K562 (cell line): Measurements from ENCODE around the gene CTDSPL. TPM values are rescaled to one million over a fixed set of nuclear protein-coding genes. Genes with fewer than 3 reads are reported as not detected.
A peak's percentile ranks its signal among the peaks of the same experiment; 100 is the strongest.

ENCODE experiments used
- ATF7 ChIP-seq: fragments of 450-650 bp; IDR thresholded peaks from 2 replicates; pipeline ENCODE4 v1.7.1; 2014; ENCODE audit warnings: mild to moderate bottlenecking, moderate library complexity
- BCOR ChIP-seq: fragments of 450-650 bp; IDR thresholded peaks from 2 replicates; pipeline ENCODE4 v1.6.1; 2016
- DLX4 ChIP-seq: fragments of 250-450 bp; sonication (Bioruptor Pico); IDR thresholded peaks from 2 replicates; pipeline ENCODE4 v1.6.1; 2021; ENCODE audit warnings: mild to moderate bottlenecking
- ETS1 ChIP-seq: conservative IDR thresholded peaks from 2 replicates; pipeline ENCODE4 v1.6.1; 2011; ENCODE audit warnings: low read depth, mild to moderate bottlenecking, low read length; ENCODE audit not compliant: control insufficient read depth
- ETV5 ChIP-seq: sonication (generic); formaldehyde crosslinking; IDR thresholded peaks from 2 replicates; pipeline ENCODE4 v1.4.0; 2020; ENCODE audit warnings: low read depth, mild to moderate bottlenecking, missing genetic modification reagents
- HLTF ChIP-seq: fragments of 450-650 bp; IDR thresholded peaks from 2 replicates; pipeline ENCODE4 v1.6.1; 2016
- HMG20B ChIP-seq: fragments of 250-450 bp; sonication (Bioruptor Pico); IDR thresholded peaks from 2 replicates; pipeline ENCODE4 v1.5.0; 2021; ENCODE audit warnings: mild to moderate bottlenecking
- KLF10 ChIP-seq: fragments of 250-450 bp; sonication (Bioruptor Pico); IDR thresholded peaks from 2 replicates; pipeline ENCODE4 v1.6.1; 2021; ENCODE audit warnings: matching md5 sums
- PCBP1 ChIP-seq: fragments of 200-400 bp; formaldehyde crosslinking; IDR thresholded peaks from 2 replicates; pipeline ENCODE4 v1.6.1; 2018; ENCODE audit warnings: mild to moderate bottlenecking, low read depth, low read length; ENCODE audit not compliant: poor library complexity, severe bottlenecking
- PHF8 ChIP-seq: fragments of 200-600 bp; sonication (generic); IDR thresholded peaks from 2 replicates; pipeline ENCODE4 v1.6.1; 2012; ENCODE audit warnings: mixed run types, mild to moderate bottlenecking, inconsistent platforms, low read length, moderate library complexity, borderline replicate concordance
- RCOR1 ChIP-seq, 2 experiments: IDR thresholded peaks; 2 replicates each; pipeline ENCODE4 v1.6.1; 2012; ENCODE audit warnings: low read depth in 2 of 2, low read length in 2 of 2, borderline replicate concordance in 1 of 2, improper control_type of control experiment in 1 of 2
- RFX7 ChIP-seq: fragments of 250-450 bp; sonication (Bioruptor Pico); IDR thresholded peaks from 2 replicates; pipeline ENCODE4 v1.5.1; 2021; ENCODE audit warnings: mild to moderate bottlenecking
- SMAD1 ChIP-seq: fragments of 150-350 bp; IDR thresholded peaks from 2 replicates; pipeline ENCODE4 v1.6.1; 2014; ENCODE audit warnings: low read length, low read depth; ENCODE audit not compliant: partially characterized antibody
- SP1 ChIP-seq: sonication (generic); formaldehyde crosslinking; IDR thresholded peaks from 2 replicates; pipeline ENCODE4 v1.8.1; 2022; ENCODE audit warnings: mild to moderate bottlenecking, missing genetic modification reagents
- SRF ChIP-seq, 2 experiments: fragments of 250-450, 450-650 bp in 1 of 2; sonication (Bioruptor Pico) in 1 of 2; sonication (generic) in 1 of 2; formaldehyde crosslinking; IDR thresholded peaks; 2 replicates each; pipeline versions ENCODE4 v1.5.0 to v1.5.1; 2020 to 2022; ENCODE audit warnings: mild to moderate bottlenecking in 1 of 2, missing genetic modification reagents in 1 of 2
- STAT5B ChIP-seq: fragments of 250-450 bp; sonication (Bioruptor Pico); IDR thresholded peaks from 2 replicates; pipeline ENCODE4 v1.8.0; 2021; ENCODE audit warnings: mild to moderate bottlenecking, inconsistent platforms
- TAF7 ChIP-seq: fragments of 450-650 bp; IDR thresholded peaks from 2 replicates; pipeline ENCODE4 v1.6.1; 2016; ENCODE audit warnings: missing genetic modification characterization, missing compliant biosample characterization
- TFAM ChIP-seq: fragments of 250-450 bp; sonication (Bioruptor Pico); conservative IDR thresholded peaks from 2 replicates; pipeline ENCODE4 v1.5.0; 2021; ENCODE audit warnings: mild to moderate bottlenecking, moderate library complexity
- YBX1 ChIP-seq: fragments of 450-650 bp; IDR thresholded peaks from 2 replicates; pipeline ENCODE4 v1.7.1; 2016; ENCODE audit warnings: mild to moderate bottlenecking
- ZKSCAN1 ChIP-seq: fragments of 150-350 bp; IDR thresholded peaks from 2 replicates; pipeline ENCODE4 v1.6.1; 2016; ENCODE audit warnings: low read depth, low read length
- ZNF12 ChIP-seq: sonication (generic); formaldehyde crosslinking; IDR thresholded peaks from 2 replicates; pipeline ENCODE4 v1.4.0; 2020; ENCODE audit warnings: mild to moderate bottlenecking, missing genetic modification reagents
- ZNF347 ChIP-seq: fragments of 450-650 bp; formaldehyde crosslinking; IDR thresholded peaks from 2 replicates; pipeline ENCODE4 v1.4.0; 2020; ENCODE audit warnings: low read depth, mild to moderate bottlenecking, moderate library complexity
- ZNF518B ChIP-seq: fragments of 250-450 bp; sonication (Bioruptor Pico); IDR thresholded peaks from 2 replicates; pipeline ENCODE4 v1.5.0; 2021; ENCODE audit warnings: mild to moderate bottlenecking, moderate library complexity
- ZNF589 ChIP-seq: fragments of 200-800 bp; sonication (Bioruptor generic); IDR thresholded peaks from 2 replicates; pipeline ENCODE4 v1.6.1; 2016; ENCODE audit warnings: low read depth, missing genetic modification characterization, missing compliant biosample characterization
- ZNF75A ChIP-seq: fragments of 450-650 bp; formaldehyde crosslinking; IDR thresholded peaks from 2 replicates; pipeline ENCODE4 v1.4.0; 2020; ENCODE audit warnings: mild to moderate bottlenecking
- polyA plus RNA-seq, 8 experiments: library from polyadenylated mRNA; depleted of rRNA in 4 of 8; stranded (reverse) in 5 of 8; unstranded in 3 of 8; fragments of >200 nt; fragmentation: Nextera tagmentation in 2 of 8; fragmentation: Illumina TruSeq in 1 of 8; extraction: Ambion mirVana in 2 of 8; extraction: Trizol in 1 of 8; gene quantifications; 2 replicates each; pipeline versions ENCODE4 v1.2.1 to v1.2.3, GENCODE V29; 2011 to 2014; ENCODE audit warnings: inconsistent platforms in 1 of 8, missing spikeins in 1 of 8
- total RNA-seq, 7 experiments: library from RNA; depleted of rRNA in 6 of 7; stranded (reverse); fragments of >200 nt in 6 of 7; fragmentation: Illumina TruSeq in 2 of 7; extraction: Trizol in 2 of 7; gene quantifications; 2 replicates each; pipeline versions ENCODE4 v1.2.1 to v1.2.3, GENCODE V29; 2011 to 2021; ENCODE audit warnings: low replicate concordance in 1 of 7

The CTDSPL gene
- total and polyA plus RNA-seq, 9 of the 15 experiments (the other 6 are each of a cell fraction or from before 2014, with no cell fraction given) = 5.1 to 19.3 (median 11.3) TPM

- TF ChIP-seq ZNF518B (CRISPR knock-in tag) (no peak), PCBP1 (no peak), ZNF12 (CRISPR knock-in tag) (no peak), RCOR1 (IDR thresholded peaks at IDR 0.05; ENCODE audit: borderline replicate concordance in 1 of 2, low read depth in 2 of 2, low read length in 2 of 2) (peak; percentile 80 to 94; a peak in 3 of 4 replicates), SRF (CRISPR knock-in tag; IDR thresholded peaks at IDR 0.05) (peak in 1 of 2 experiments; percentile 87; a peak in 2 of 4 replicates), KLF10 (CRISPR knock-in tag) (no peak), ZNF347 (CRISPR knock-in tag) (no peak), ETS1 (0 out of 2 replicates have a peak, but pooled peaks have one; percentile 36), ATF7 (no peak), HLTF (peak; percentile 44; the same call in 1 of the 2 replicates), ZNF75A (no peak), TFAM (no peak), YBX1 (no peak), DLX4 (CRISPR knock-in tag) (no peak), SMAD1 (no peak), HMG20B (CRISPR knock-in tag) (no peak), RFX7 (CRISPR knock-in tag) (no peak), ZNF589 (CRISPR knock-in tag) (no peak), SP1 (CRISPR knock-in tag) (peak; percentile 54; the same call in 1 of the 2 replicates), TAF7 (tag) (no peak), STAT5B (CRISPR knock-in tag) (no peak), ETV5 (peak; percentile 81), BCOR (peak; percentile 49), PHF8 (no peak), ZKSCAN1 (no peak)
Measured at GRCh38 chr3:38019658-38020341, 158.1 kb downstream of the CTDSPL start (continued).
